Activated naive CD4-positive, alpha-beta T cell treated with anti-CD3 and anti-CD28 coated beads, Interleukin-2, amount 50 U/mL, for 24 hours (primary cell): ENCODE results near the gene RGS17.

Experiments used
- H3K27ac Mint-ChIP-seq: one replicate; pipeline ENCODE4 v1.8.0; 2021; ENCODE audit warnings: mild to moderate bottlenecking, mixed read lengths
- H3K27me3 Mint-ChIP-seq: one replicate; pipeline ENCODE4 v1.8.0; 2021; ENCODE audit warnings: mixed read lengths
- H3K36me3 Mint-ChIP-seq: one replicate; pipeline ENCODE4 v1.8.0; 2021; ENCODE audit warnings: mixed read lengths
- H3K4me1 Mint-ChIP-seq: one replicate; pipeline ENCODE4 v1.8.0; 2021; ENCODE audit warnings: mixed read lengths
- H3K4me3 Mint-ChIP-seq: one replicate; pipeline ENCODE4 v1.8.0; 2021; ENCODE audit warnings: mild to moderate bottlenecking, mixed read lengths
- H3K9me3 Mint-ChIP-seq: one replicate; pipeline ENCODE4 v1.8.0; 2021; ENCODE audit warnings: mixed read lengths

Gene RGS17

GRCh38 chr6:153102605-153103318 is 28.3 kb downstream of the RGS17 start:
- Mint-ChIP-seq H3K27me3 (peaks cover 7% of the 10 kb centered on the region), H3K27ac (no peak overlapping the region), H3K9me3 (no peaks in the 10 kb centered on the region), H3K4me3 (no peak overlapping the region), H3K4me1 (no peaks in the 10 kb centered on the region), H3K36me3 (no peaks in the 10 kb centered on the region)

GRCh38 chr6:153101461-153101860 is 29.6 kb downstream of the RGS17 start:
- no peaks in the 10 kb centered on the region for H3K4me1 Mint-ChIP-seq
- H3K9me3 Mint-ChIP-seq, result no peaks in the 10 kb centered on the region
- no peaks in the 10 kb centered on the region for H3K36me3 Mint-ChIP-seq
- peaks cover 9% of the 10 kb centered on the region for H3K27me3 Mint-ChIP-seq
- no peak overlapping the region for H3K4me3 Mint-ChIP-seq
- no peak overlapping the region for H3K27ac Mint-ChIP-seq

- Mint-ChIP-seq H3K9me3 (no peaks in the 10 kb centered on the region), H3K4me3 (no peak overlapping the region), H3K4me1 (no peaks in the 10 kb centered on the region), H3K27me3 (peaks cover 8% of the 10 kb centered on the region), H3K36me3 (no peaks in the 10 kb centered on the region), H3K27ac (no peak overlapping the region)
Observed at GRCh38 chr6:153099636-153100035, 31.4 kb downstream of the RGS17 start.

GRCh38 chr6:153096792-153097191 is 34.3 kb downstream of the RGS17 start:
- H3K27ac Mint-ChIP-seq, result no peak overlapping the region
- H3K27me3 Mint-ChIP-seq, result peaks cover 5% of the 10 kb centered on the region
- H3K4me3 Mint-ChIP-seq, result no peak overlapping the region
- no peaks in the 10 kb centered on the region for H3K4me1 Mint-ChIP-seq
- H3K36me3 Mint-ChIP-seq, result no peaks in the 10 kb centered on the region
- H3K9me3 Mint-ChIP-seq, result no peaks in the 10 kb centered on the region

GRCh38 chr6:153096031-153096430 is 35.1 kb downstream of the RGS17 start:
- Mint-ChIP-seq H3K4me3 (no peak overlapping the region), H3K27me3 (peaks cover 5% of the 10 kb centered on the region)

GRCh38 chr6:153092082-153093013 is 38.7 kb downstream of the RGS17 start:
- Mint-ChIP-seq H3K9me3 (no peaks in the 10 kb centered on the region), H3K36me3 (no peaks in the 10 kb centered on the region), H3K27me3 (peaks cover 4% of the 10 kb centered on the region), H3K4me1 (no peaks in the 10 kb centered on the region), H3K4me3 (no peak overlapping the region), H3K27ac (no peak overlapping the region)

More at GRCh38 chr6:153096031-153096430, 35.1 kb downstream of the RGS17 start:
- no peaks in the 10 kb centered on the region for H3K36me3 Mint-ChIP-seq
- H3K9me3 Mint-ChIP-seq, result no peaks in the 10 kb centered on the region
- no peaks in the 10 kb centered on the region for H3K4me1 Mint-ChIP-seq
- no peak overlapping the region for H3K27ac Mint-ChIP-seq

GRCh38 chr6:153090241-153090930 is 40.7 kb downstream of the RGS17 start:
- Mint-ChIP-seq H3K9me3 (no peaks in the 10 kb centered on the region), H3K4me1 (no peaks in the 10 kb centered on the region), H3K4me3 (no peak overlapping the region), H3K27me3 (peaks cover 4% of the 10 kb centered on the region), H3K27ac (no peak overlapping the region), H3K36me3 (no peaks in the 10 kb centered on the region)

GRCh38 chr6:153088796-153089195 is 42.3 kb downstream of the RGS17 start:
- no peaks in the 10 kb centered on the region for H3K36me3 Mint-ChIP-seq
- no peak overlapping the region for H3K27ac Mint-ChIP-seq
- H3K27me3 Mint-ChIP-seq, result peaks cover 4% of the 10 kb centered on the region
- no peaks in the 10 kb centered on the region for H3K9me3 Mint-ChIP-seq
- no peaks in the 10 kb centered on the region for H3K4me1 Mint-ChIP-seq
- H3K4me3 Mint-ChIP-seq, result no peak overlapping the region

GRCh38 chr6:153087436-153087835 is 43.6 kb downstream of the RGS17 start:
- H3K4me3 Mint-ChIP-seq, result no peak overlapping the region
- H3K4me1 Mint-ChIP-seq, result no peaks in the 10 kb centered on the region
- peaks cover 8% of the 10 kb centered on the region for H3K27me3 Mint-ChIP-seq
- no peaks in the 10 kb centered on the region for H3K9me3 Mint-ChIP-seq
- H3K36me3 Mint-ChIP-seq, result no peaks in the 10 kb centered on the region
- H3K27ac Mint-ChIP-seq, result no peak overlapping the region

GRCh38 chr6:153086225-153086990 is 44.7 kb downstream of the RGS17 start:
- H3K36me3 Mint-ChIP-seq, result no peaks in the 10 kb centered on the region
- no peak overlapping the region for H3K4me3 Mint-ChIP-seq
- no peaks in the 10 kb centered on the region for H3K4me1 Mint-ChIP-seq
- no peaks in the 10 kb centered on the region for H3K9me3 Mint-ChIP-seq
- H3K27ac Mint-ChIP-seq, result no peak overlapping the region
- H3K27me3 Mint-ChIP-seq, result peaks cover 12% of the 10 kb centered on the region

GRCh38 chr6:153085239-153085638 is 45.8 kb downstream of the RGS17 start:
- no peak overlapping the region for H3K27ac Mint-ChIP-seq
- H3K9me3 Mint-ChIP-seq, result no peaks in the 10 kb centered on the region
- no peaks in the 10 kb centered on the region for H3K4me1 Mint-ChIP-seq
- H3K36me3 Mint-ChIP-seq, result no peaks in the 10 kb centered on the region
- H3K27me3 Mint-ChIP-seq, result peaks cover 16% of the 10 kb centered on the region
- H3K4me3 Mint-ChIP-seq, result no peak overlapping the region

GRCh38 chr6:153084393-153084792 is 46.7 kb downstream of the RGS17 start:
- Mint-ChIP-seq H3K4me1 (no peaks in the 10 kb centered on the region), H3K36me3 (no peaks in the 10 kb centered on the region), H3K4me3 (no peak overlapping the region), H3K9me3 (no peaks in the 10 kb centered on the region), H3K27ac (no peak overlapping the region), H3K27me3 (peaks cover 16% of the 10 kb centered on the region)

- Mint-ChIP-seq H3K4me1 (no peaks in the 10 kb centered on the region), H3K27me3 (peaks cover 16% of the 10 kb centered on the region), H3K4me3 (no peak overlapping the region), H3K27ac (no peak overlapping the region), H3K9me3 (no peaks in the 10 kb centered on the region), H3K36me3 (no peaks in the 10 kb centered on the region)
Observed at GRCh38 chr6:153083869-153084268, 47.2 kb downstream of the RGS17 start.

- H3K4me3 Mint-ChIP-seq, result no peak overlapping the region
- no peaks in the 10 kb centered on the region for H3K9me3 Mint-ChIP-seq
- H3K27ac Mint-ChIP-seq, result no peak overlapping the region
- H3K27me3 Mint-ChIP-seq, result peaks cover 18% of the 10 kb centered on the region
- H3K36me3 Mint-ChIP-seq, result no peaks in the 10 kb centered on the region
- no peaks in the 10 kb centered on the region for H3K4me1 Mint-ChIP-seq
Observed at GRCh38 chr6:153081914-153082313, 49.2 kb downstream of the RGS17 start.

- H3K4me1 Mint-ChIP-seq, result no peaks in the 10 kb centered on the region
- no peaks in the 10 kb centered on the region for H3K9me3 Mint-ChIP-seq
- H3K4me3 Mint-ChIP-seq, result no peak overlapping the region
- no peaks in the 10 kb centered on the region for H3K36me3 Mint-ChIP-seq
- peaks cover 8% of the 10 kb centered on the region for H3K27me3 Mint-ChIP-seq
- H3K27ac Mint-ChIP-seq, result no peak overlapping the region
Observed at GRCh38 chr6:153076431-153076830, 54.7 kb downstream of the RGS17 start.
